ENCODE measurements around the gene SDR42E2.
A peak's percentile ranks its signal among the peaks of the same experiment; 100 is the strongest.

The SDR42E2 gene

DNA sequence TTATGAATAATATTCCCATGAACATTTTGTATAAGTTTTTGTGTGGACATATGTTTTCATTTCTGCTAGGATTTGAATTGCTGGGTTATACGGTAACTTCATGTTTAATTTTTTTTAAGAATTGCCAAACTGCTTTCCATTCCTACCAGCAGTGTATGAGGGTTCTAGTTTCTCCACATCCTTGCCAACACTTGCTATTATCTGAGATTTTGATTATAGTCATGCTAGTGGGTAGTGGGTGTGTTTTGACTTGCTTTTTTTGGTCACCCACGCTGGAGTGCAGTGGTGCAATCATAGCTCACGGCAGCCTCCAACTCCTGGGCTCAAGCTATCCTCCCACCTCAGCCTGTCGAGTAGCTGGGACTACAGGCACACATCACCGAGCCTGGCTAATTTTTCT is 40.8 kb downstream of the SDR42E2 start:
- Histone ChIP-seq H3K79me2 (ENCODE audit: control insufficient read depth, insufficient read depth, low read length, unreplicated experiment) (peaks cover 14% of the 10 kb centered on the region), H3K27me3 (ENCODE audit: insufficient read depth, low read length) (no peaks in the 10 kb centered on the region), H3K27ac (ENCODE audit: low read depth, low read length) (no peak overlapping the region), H2AFZ (ENCODE audit: low read length, unreplicated experiment) (no peak overlapping the region), H3K36me3 (ENCODE audit: insufficient read depth, low read length) (no peaks in the 10 kb centered on the region), H3K4me1 (ENCODE audit: control insufficient read depth, insufficient read depth, low read length, unreplicated experiment) (peaks cover 23% of the 10 kb centered on the region), H3K4me3 (ENCODE audit: low read depth, low read length) (no peak overlapping the region)

DNA sequence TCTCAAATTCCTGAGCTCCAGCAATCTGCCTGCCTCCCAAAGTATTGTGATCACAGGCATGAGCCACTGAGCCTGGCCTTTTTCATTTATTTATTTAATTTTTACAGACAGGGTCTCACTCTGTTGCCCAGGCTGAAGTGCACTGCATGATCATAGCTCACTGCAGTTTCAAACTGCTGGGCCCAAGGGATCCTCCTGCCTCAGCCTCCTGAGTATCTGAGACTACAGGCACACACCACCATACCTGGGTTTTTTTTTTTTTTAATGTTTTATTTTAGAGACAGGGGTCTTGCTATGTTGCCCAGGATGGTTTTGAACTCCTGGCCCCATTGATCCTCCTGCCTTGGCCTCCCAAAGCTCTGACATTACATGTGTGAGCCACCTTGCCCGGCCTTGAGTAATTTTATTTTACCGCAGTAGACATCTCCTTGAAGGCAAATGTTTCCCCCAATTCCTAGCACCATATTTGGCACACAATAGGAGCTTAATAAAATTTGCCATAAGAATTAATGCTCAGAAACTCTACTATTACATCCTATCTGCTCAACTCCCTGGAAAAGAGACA is 41.9 kb downstream of the SDR42E2 start:
- Histone ChIP-seq H3K4me1 (ENCODE audit: control insufficient read depth, insufficient read depth, low read length, unreplicated experiment) (peaks cover 16% of the 10 kb centered on the region), H3K27ac (ENCODE audit: low read depth, low read length) (no peak overlapping the region), H3K27me3 (ENCODE audit: insufficient read depth, low read length) (no peaks in the 10 kb centered on the region), H3K4me3 (ENCODE audit: low read depth, low read length) (no peak overlapping the region), H2AFZ (ENCODE audit: low read length, unreplicated experiment) (no peak overlapping the region), H3K36me3 (ENCODE audit: insufficient read depth, low read length) (no peaks in the 10 kb centered on the region), H3K79me2 (ENCODE audit: control insufficient read depth, insufficient read depth, low read length, unreplicated experiment) (peaks cover 25% of the 10 kb centered on the region)

DNA sequence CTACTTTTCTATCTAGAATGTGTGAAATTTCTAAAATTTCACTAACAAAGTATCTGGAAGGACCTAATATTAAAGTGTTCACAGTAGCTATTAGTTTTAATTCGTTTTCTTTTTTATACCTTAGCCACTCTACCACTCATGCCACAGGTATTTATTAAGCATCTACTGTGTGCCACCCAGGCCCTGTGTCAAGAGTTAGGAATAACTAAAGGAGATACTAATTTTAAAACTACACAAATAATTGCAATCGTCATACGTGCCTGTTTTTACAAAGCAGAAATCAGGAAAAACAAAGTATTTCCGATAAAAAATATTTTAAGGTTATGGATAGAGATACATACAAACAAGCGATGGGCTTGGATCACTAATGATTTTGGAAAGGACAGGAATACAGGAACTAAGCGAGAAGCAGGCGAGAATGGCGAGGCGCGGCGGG is 43.3 kb downstream of the SDR42E2 start:
- peak overlapping the region; percentile 63 for H3K27ac ChIP-seq (ENCODE audit: low read depth, low read length)

DNA sequence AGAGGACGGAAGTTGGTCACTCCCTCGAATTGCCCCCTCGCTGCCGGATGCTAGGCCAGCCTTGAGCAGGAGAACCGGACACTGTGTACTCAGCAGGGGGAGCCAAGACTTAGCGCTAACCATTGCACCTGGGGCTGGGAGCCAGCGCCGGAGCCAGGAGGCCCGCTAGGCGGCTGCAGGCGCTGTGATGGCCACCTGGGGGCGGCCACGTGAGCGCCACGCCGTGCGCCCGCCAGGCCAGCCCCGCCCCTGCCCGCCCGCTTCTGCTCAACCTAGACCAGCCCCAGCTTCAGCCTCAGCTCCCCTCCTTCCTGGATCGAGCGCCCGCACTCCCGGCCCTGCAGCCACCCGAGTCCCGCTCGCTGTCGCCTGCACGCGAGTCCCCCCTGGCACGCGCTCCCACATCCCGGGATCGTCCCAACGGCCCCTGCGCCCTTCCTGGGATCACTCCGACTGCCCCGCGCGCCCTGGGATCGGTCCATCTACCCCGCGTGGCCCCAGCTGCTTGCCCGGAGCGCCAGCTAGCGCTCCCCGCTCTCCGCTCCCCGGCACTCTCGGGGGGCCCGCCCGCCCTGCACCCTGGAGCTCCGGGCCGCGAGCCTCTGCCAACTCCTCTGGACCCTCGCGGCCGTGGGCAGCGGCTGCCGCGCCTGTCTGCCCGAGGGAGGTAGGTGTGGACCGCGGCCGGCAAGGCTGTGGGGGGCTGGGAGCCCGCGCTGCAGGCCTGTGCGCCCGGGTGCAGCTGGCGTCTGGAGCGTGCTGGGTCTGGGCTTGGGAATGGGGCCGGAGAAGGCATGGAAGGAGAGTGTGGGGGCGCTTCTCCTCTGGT is 43.9 kb downstream of the SDR42E2 start, which contains the start of gene EEF2K:
TSS of gene EEF2K (plus strand) at position 266 of the 829 bp plus-strand sequence. CDS start 19,452 bp downstream, outside the sequence.
- peaks cover 8% of the 10 kb centered on the region; the same call in 1 of the 2 replicates for H3K36me3 ChIP-seq (ENCODE audit: insufficient read depth, low read length)
- no peaks in the 10 kb centered on the region for H3K27me3 ChIP-seq (ENCODE audit: insufficient read depth, low read length)
- peak within 1 kb of the TSS; percentile 67 for H2AFZ ChIP-seq (ENCODE audit: low read length, unreplicated experiment)
- peaks cover 46% of the 10 kb centered on the region for H3K79me2 ChIP-seq (ENCODE audit: control insufficient read depth, insufficient read depth, low read length, unreplicated experiment)
- H3K4me1 ChIP-seq (ENCODE audit: control insufficient read depth, insufficient read depth, low read length, unreplicated experiment) = peaks cover 9% of the 10 kb centered on the region
- peak within 1 kb of the TSS; percentile 85 for H3K4me3 ChIP-seq (ENCODE audit: low read depth, low read length)
- H3K27ac ChIP-seq (ENCODE audit: low read depth, low read length) = peak within 1 kb of the TSS; percentile 63

More for the DNA sequence above, 43.3 kb downstream of the SDR42E2 start:
- H3K4me1 ChIP-seq (ENCODE audit: control insufficient read depth, insufficient read depth, low read length, unreplicated experiment) = peaks cover 9% of the 10 kb centered on the region
- H3K79me2 ChIP-seq (ENCODE audit: control insufficient read depth, insufficient read depth, low read length, unreplicated experiment) = peaks cover 39% of the 10 kb centered on the region
- H3K27me3 ChIP-seq (ENCODE audit: insufficient read depth, low read length) = no peaks in the 10 kb centered on the region
- H3K36me3 ChIP-seq (ENCODE audit: insufficient read depth, low read length) = peaks cover 3% of the 10 kb centered on the region; the same call in 1 of the 2 replicates
- peak overlapping the region; percentile 67 for H2AFZ ChIP-seq (ENCODE audit: low read length, unreplicated experiment)
- H3K4me3 ChIP-seq (ENCODE audit: low read depth, low read length) = peak overlapping the region; percentile 85

DNA sequence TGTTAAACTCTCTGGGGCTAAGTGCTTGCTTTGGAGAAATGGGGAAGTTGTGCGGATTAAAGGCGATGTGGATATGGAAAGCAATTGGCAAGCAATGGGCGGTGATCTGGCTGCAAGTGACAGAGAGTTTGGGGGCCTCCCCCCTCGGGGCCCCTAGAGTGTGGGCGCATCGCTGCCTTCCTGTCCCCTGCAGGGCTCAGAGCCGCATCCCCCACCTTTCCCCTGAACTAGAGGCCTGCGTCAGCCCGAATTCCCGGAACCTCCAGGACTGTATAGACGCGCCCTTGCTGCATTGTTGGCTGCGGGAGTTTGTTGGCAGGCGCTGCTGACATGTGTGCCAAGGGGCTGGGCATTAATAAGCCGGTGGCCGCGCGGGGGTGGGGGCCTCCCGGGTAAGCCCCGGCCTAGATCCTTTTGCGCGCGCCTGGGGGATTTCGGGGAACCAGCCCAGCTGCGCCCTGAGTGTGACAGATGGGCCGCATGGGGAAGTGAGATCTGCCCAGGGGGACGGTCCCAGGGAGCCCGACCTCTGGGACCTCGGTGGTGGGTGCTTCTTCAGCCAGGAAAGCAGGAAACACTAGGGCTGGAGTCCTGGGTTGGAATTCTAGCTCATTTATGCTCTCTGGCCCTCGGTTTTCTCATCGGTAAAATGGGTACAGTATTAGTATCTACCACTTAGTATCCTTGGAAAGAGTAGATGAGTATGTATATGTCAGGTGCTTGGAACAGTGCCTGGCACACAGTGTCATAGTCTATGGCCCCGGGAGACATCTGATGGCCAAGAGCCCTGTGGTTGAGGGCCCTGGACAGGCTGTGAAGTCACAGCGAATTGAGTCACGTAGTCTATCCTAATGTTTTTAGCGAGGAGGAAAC is 44.8 kb downstream of the SDR42E2 start:
- H3K36me3 ChIP-seq (ENCODE audit: insufficient read depth, low read length) = peaks cover 8% of the 10 kb centered on the region; the same call in 1 of the 2 replicates

DNA sequence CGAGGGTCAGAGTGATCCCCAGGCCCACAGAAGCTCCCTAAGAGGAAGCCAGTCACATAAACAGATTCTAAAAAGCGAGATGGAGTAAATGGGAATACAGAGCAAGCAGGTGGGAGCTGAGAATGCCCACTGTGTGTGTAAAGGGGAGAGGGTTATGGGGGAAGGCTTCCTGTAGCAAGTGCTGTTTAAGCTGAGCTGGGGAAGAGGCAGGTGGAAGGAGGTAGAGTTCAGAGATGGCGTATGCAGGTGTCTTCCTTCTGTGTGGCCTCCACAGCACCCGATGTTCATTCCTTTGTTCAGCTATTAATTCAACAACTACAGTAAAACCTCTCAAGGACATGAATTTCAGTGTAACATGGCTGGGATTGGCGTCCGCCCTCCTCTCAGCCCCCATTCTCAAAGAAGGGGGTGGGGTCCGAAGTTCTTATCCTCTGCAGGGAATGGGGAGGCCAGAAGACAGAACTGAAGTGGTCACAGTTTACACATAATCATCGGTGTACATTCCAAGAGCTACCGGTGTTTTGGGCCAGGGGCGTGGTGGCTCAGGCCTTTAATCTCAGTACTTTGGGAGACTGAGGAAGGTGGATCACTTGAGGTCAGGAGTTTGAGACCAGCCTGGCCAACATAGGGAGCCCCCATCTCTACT is 45.5 kb downstream of the SDR42E2 start:
- peaks cover 8% of the 10 kb centered on the region; the same call in 1 of the 2 replicates for H3K36me3 ChIP-seq (ENCODE audit: insufficient read depth, low read length)
- H3K4me1 ChIP-seq (ENCODE audit: control insufficient read depth, insufficient read depth, low read length, unreplicated experiment) = peaks cover 9% of the 10 kb centered on the region
- H2AFZ ChIP-seq (ENCODE audit: low read length, unreplicated experiment) = no peak overlapping the region
- peaks cover 57% of the 10 kb centered on the region for H3K79me2 ChIP-seq (ENCODE audit: control insufficient read depth, insufficient read depth, low read length, unreplicated experiment)
- no peaks in the 10 kb centered on the region for H3K27me3 ChIP-seq (ENCODE audit: insufficient read depth, low read length)
- H3K4me3 ChIP-seq (ENCODE audit: low read depth, low read length) = peak overlapping the region; percentile 85
- H3K27ac ChIP-seq (ENCODE audit: low read depth, low read length) = no peak overlapping the region

More for the DNA sequence above, 44.8 kb downstream of the SDR42E2 start:
- Histone ChIP-seq H3K79me2 (ENCODE audit: control insufficient read depth, insufficient read depth, low read length, unreplicated experiment) (peaks cover 53% of the 10 kb centered on the region), H3K27ac (ENCODE audit: low read depth, low read length) (peak overlapping the region; percentile 10; the same call in 1 of the 2 replicates), H2AFZ (ENCODE audit: low read length, unreplicated experiment) (peak overlapping the region; percentile 34), H3K4me3 (ENCODE audit: low read depth, low read length) (peak overlapping the region; percentile 85), H3K27me3 (ENCODE audit: insufficient read depth, low read length) (no peaks in the 10 kb centered on the region), H3K4me1 (ENCODE audit: control insufficient read depth, insufficient read depth, low read length, unreplicated experiment) (peaks cover 9% of the 10 kb centered on the region)

DNA sequence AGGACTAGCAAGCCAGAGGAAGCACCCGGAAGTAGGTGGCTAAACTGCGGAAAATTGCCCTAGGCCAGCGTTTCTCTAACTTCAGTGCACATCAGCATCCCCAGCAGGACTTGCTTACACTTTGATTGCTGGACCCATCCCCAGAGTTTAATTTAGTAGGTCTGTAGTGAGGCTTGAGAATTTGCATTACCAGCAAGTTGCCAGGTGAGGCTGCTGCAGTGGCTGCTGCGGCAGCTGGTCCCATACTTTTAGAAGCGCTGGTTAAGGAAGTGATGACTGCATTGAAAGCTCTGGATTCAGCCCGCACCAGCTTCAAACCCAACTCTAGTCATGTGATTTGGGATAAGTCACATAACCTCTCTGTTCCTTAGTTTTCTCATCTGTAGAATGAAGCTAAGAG is 48.0 kb downstream of the SDR42E2 start:
- peaks cover 12% of the 10 kb centered on the region for H3K4me1 ChIP-seq (ENCODE audit: control insufficient read depth, insufficient read depth, low read length, unreplicated experiment)

DNA sequence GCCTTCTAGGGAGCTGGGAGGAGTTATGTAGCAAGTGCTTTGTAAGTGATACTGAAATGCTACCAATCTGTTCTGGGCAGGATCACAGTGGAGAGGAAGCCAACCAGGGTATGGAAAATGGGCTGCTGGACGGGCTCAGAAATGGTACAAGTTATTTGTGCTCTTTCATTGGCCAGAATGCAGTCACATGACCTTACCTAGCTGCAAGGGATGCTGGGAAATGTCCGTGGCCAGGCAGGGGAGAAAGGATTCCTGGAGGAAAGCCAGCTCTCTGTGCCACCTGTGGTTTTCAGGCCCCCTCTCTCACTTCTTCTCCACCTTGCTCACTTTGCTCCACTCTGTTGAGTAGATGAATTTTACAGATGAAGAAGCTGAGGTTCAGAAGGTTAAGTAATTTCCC is 48.5 kb downstream of the SDR42E2 start:
- H2AFZ ChIP-seq (ENCODE audit: low read length, unreplicated experiment) = no peak overlapping the region
- peaks cover 64% of the 10 kb centered on the region for H3K79me2 ChIP-seq (ENCODE audit: control insufficient read depth, insufficient read depth, low read length, unreplicated experiment)
- H3K4me1 ChIP-seq (ENCODE audit: control insufficient read depth, insufficient read depth, low read length, unreplicated experiment) = peaks cover 14% of the 10 kb centered on the region
- H3K36me3 ChIP-seq (ENCODE audit: insufficient read depth, low read length) = peaks cover 12% of the 10 kb centered on the region; the same call in 1 of the 2 replicates
- no peaks in the 10 kb centered on the region for H3K27me3 ChIP-seq (ENCODE audit: insufficient read depth, low read length)
- H3K4me3 ChIP-seq (ENCODE audit: low read depth, low read length) = no peak overlapping the region
- H3K27ac ChIP-seq (ENCODE audit: low read depth, low read length) = no peak overlapping the region

More for the DNA sequence above, 48.0 kb downstream of the SDR42E2 start:
- no peaks in the 10 kb centered on the region for H3K27me3 ChIP-seq (ENCODE audit: insufficient read depth, low read length)
- H3K36me3 ChIP-seq (ENCODE audit: insufficient read depth, low read length) = peaks cover 12% of the 10 kb centered on the region; the same call in 1 of the 2 replicates
- H3K4me3 ChIP-seq (ENCODE audit: low read depth, low read length) = no peak overlapping the region
- H3K79me2 ChIP-seq (ENCODE audit: control insufficient read depth, insufficient read depth, low read length, unreplicated experiment) = peaks cover 61% of the 10 kb centered on the region
- no peak overlapping the region for H2AFZ ChIP-seq (ENCODE audit: low read length, unreplicated experiment)
- H3K27ac ChIP-seq (ENCODE audit: low read depth, low read length) = no peak overlapping the region

DNA sequence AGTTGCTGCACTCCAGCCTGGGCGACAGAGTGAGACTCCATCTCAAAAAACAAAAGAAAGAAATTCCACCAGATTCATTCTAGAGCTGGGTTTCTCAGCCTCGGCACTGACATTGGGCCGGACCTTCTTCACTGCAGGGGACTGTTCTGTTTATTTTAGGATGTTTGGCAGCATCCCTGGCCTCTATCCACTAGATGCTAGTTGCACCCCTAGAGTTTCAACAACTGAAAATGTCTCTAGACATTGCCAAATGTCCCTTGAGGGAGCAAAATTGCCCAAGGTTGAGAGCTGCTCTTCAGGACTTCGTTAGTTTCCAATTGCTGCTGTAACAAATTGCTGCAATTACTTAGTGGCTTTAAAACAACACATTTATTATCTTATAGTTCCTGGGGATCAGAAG is 50.9 kb downstream of the SDR42E2 start:
- Histone ChIP-seq H3K4me3 (ENCODE audit: low read depth, low read length) (no peak overlapping the region), H3K36me3 (ENCODE audit: insufficient read depth, low read length) (peaks cover 14% of the 10 kb centered on the region; the same call in 1 of the 2 replicates), H3K27ac (ENCODE audit: low read depth, low read length) (no peak overlapping the region), H3K4me1 (ENCODE audit: control insufficient read depth, insufficient read depth, low read length, unreplicated experiment) (peaks cover 13% of the 10 kb centered on the region), H2AFZ (ENCODE audit: low read length, unreplicated experiment) (no peak overlapping the region), H3K27me3 (ENCODE audit: insufficient read depth, low read length) (no peaks in the 10 kb centered on the region), H3K79me2 (ENCODE audit: control insufficient read depth, insufficient read depth, low read length, unreplicated experiment) (peaks cover 60% of the 10 kb centered on the region)

DNA sequence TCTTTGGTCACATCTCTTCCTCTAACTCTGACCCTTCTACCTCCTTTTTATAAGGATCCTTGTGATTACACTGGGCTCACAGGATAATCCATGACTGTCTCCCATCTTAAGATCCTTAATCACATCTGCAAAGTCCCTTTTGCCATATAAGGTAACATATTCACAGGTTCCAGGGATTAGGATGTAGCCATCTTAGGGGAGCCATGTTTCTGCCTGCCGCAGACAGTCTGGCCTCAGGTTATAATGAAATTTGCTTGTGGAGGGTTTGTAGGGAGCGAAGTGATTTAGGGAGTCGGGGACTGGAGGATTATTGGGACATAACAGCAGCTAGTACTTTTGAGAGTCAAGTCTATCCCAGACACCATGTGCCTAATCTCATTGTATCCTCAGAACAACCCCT is 51.5 kb downstream of the SDR42E2 start:
- H3K27ac ChIP-seq (ENCODE audit: low read depth, low read length) = no peak overlapping the region
- peaks cover 13% of the 10 kb centered on the region for H3K4me1 ChIP-seq (ENCODE audit: control insufficient read depth, insufficient read depth, low read length, unreplicated experiment)
- H3K4me3 ChIP-seq (ENCODE audit: low read depth, low read length) = no peak overlapping the region
- H3K36me3 ChIP-seq (ENCODE audit: insufficient read depth, low read length) = peaks cover 14% of the 10 kb centered on the region; the same call in 1 of the 2 replicates
- no peaks in the 10 kb centered on the region for H3K27me3 ChIP-seq (ENCODE audit: insufficient read depth, low read length)
- peaks cover 57% of the 10 kb centered on the region for H3K79me2 ChIP-seq (ENCODE audit: control insufficient read depth, insufficient read depth, low read length, unreplicated experiment)
- no peak overlapping the region for H2AFZ ChIP-seq (ENCODE audit: low read length, unreplicated experiment)
